K562 (cell line): ENCODE data around the gene EGLN1. TPM values are rescaled to one million over a fixed set of nuclear protein-coding genes. Genes with fewer than 3 reads are reported as not detected.
A peak's percentile ranks its signal among the peaks of the same experiment; 100 is the strongest.

ENCODE experiments used
- CBX5 ChIP-seq: IDR thresholded peaks from 2 replicates; pipeline ENCODE4 v1.6.1; 2014; ENCODE audit warnings: low read depth, borderline replicate concordance
- FOSL1 ChIP-seq: fragments of 200-800 bp; sonication (Bioruptor generic); conservative IDR thresholded peaks from 2 replicates; pipeline ENCODE4 v1.6.1; 2016; ENCODE audit warnings: missing genetic modification characterization, missing compliant biosample characterization
- KAT7 ChIP-seq: sonication (generic); formaldehyde crosslinking; IDR thresholded peaks from 2 replicates; pipeline ENCODE4 v1.8.0; 2022; ENCODE audit warnings: missing genetic modification reagents, mild to moderate bottlenecking, borderline replicate concordance
- MED1 ChIP-seq: sonication (generic); formaldehyde crosslinking; IDR thresholded peaks from 2 replicates; pipeline ENCODE4 v1.8.1; 2023; ENCODE audit warnings: missing genetic modification reagents, borderline replicate concordance
- SMARCA4 ChIP-seq: fragments of 450-650 bp; IDR thresholded peaks from 2 replicates; pipeline ENCODE4 v1.6.1; 2016
- TAL1 ChIP-seq: fragments of 450-650 bp; IDR thresholded peaks from 2 replicates; pipeline ENCODE4 v1.6.1; 2016; ENCODE audit warnings: mild to moderate bottlenecking
- TCF7L2 ChIP-seq: fragments of 150-350 bp; IDR thresholded peaks from 2 replicates; pipeline ENCODE4 v1.6.1; 2016; ENCODE audit warnings: low read depth, mild to moderate bottlenecking, low read length, moderate library complexity
- THRAP3 ChIP-seq: fragments of 450-650 bp; IDR thresholded peaks from 2 replicates; pipeline ENCODE4 v1.6.1; 2016; ENCODE audit warnings: mild to moderate bottlenecking, inconsistent platforms, borderline replicate concordance
- ZBTB7A ChIP-seq: IDR thresholded peaks from 2 replicates; pipeline ENCODE4 v1.6.1; 2011; ENCODE audit warnings: low read depth, mild to moderate bottlenecking, low read length, moderate library complexity, borderline replicate concordance; ENCODE audit not compliant: control insufficient read depth
- ZBTB8A ChIP-seq: fragments of 450-650 bp; IDR thresholded peaks from 2 replicates; pipeline ENCODE4 v1.6.1; 2018; ENCODE audit warnings: mild to moderate bottlenecking, moderate library complexity; ENCODE audit not compliant: partially characterized antibody
- ZNF197 ChIP-seq: fragments of 200-800 bp; sonication (Bioruptor generic); IDR thresholded peaks from 2 replicates; pipeline ENCODE4 v1.6.1; 2016; ENCODE audit warnings: low read depth, missing genetic modification characterization, missing compliant biosample characterization
- ZNF324 ChIP-seq: fragments of 250-450 bp; sonication (Bioruptor Pico); IDR thresholded peaks from 2 replicates; pipeline ENCODE4 v1.4.0; 2020; ENCODE audit warnings: mild to moderate bottlenecking
- ZSCAN29 ChIP-seq: fragments of 450-650 bp; IDR thresholded peaks from 2 replicates; pipeline ENCODE4 v1.6.1; 2017
- polyA plus RNA-seq, 8 experiments: library from polyadenylated mRNA; depleted of rRNA in 4 of 8; stranded (reverse) in 5 of 8; unstranded in 3 of 8; fragments of >200 nt; fragmentation: Nextera tagmentation in 2 of 8; fragmentation: Illumina TruSeq in 1 of 8; extraction: Ambion mirVana in 2 of 8; extraction: Trizol in 1 of 8; gene quantifications; 2 replicates each; pipeline versions ENCODE4 v1.2.1 to v1.2.3, GENCODE V29; 2011 to 2014; ENCODE audit warnings: inconsistent platforms in 1 of 8, missing spikeins in 1 of 8
- total RNA-seq, 7 experiments: library from RNA; depleted of rRNA in 6 of 7; stranded (reverse); fragments of >200 nt in 6 of 7; fragmentation: Illumina TruSeq in 2 of 7; extraction: Trizol in 2 of 7; gene quantifications; 2 replicates each; pipeline versions ENCODE4 v1.2.1 to v1.2.3, GENCODE V29; 2011 to 2021; ENCODE audit warnings: low replicate concordance in 1 of 7
- TF ChIP-seq, protein P1 (sequence below): sonication (generic); formaldehyde crosslinking; IDR thresholded peaks from 2 replicates; pipeline ENCODE4 v1.8.1; 2022; ENCODE audit warnings: missing genetic modification reagents
- TF ChIP-seq, protein P2 (sequence below), 2 experiments: IDR thresholded peaks; 2 replicates each; pipeline ENCODE4 v1.6.1; 2012; ENCODE audit warnings: improper control_type of control experiment in 2 of 2, low read depth in 2 of 2, low read length in 2 of 2, borderline replicate concordance in 1 of 2
- TF ChIP-seq, protein P3 (sequence below): fragments of 450-650 bp; IDR thresholded peaks from 2 replicates; pipeline ENCODE4 v1.6.1; 2016
- TF ChIP-seq, protein P4 (sequence below): fragments of 250-450 bp; sonication (Bioruptor Pico); IDR thresholded peaks from 2 replicates; pipeline ENCODE4 v1.8.0; 2022; ENCODE audit warnings: moderate library complexity, mild to moderate bottlenecking, inconsistent platforms
- TF ChIP-seq, protein P5 (sequence below): fragments of 250-450 bp; sonication (Bioruptor Pico); IDR thresholded peaks from 2 replicates; pipeline ENCODE4 v1.6.1; 2021; ENCODE audit warnings: mild to moderate bottlenecking

EGLN1 gene
- total and polyA plus RNA-seq, 9 of the 15 experiments (the other 6 are each of a cell fraction or from before 2014, with no cell fraction given): 5.2 to 54.3 (median 24.6) TPM

DNA sequence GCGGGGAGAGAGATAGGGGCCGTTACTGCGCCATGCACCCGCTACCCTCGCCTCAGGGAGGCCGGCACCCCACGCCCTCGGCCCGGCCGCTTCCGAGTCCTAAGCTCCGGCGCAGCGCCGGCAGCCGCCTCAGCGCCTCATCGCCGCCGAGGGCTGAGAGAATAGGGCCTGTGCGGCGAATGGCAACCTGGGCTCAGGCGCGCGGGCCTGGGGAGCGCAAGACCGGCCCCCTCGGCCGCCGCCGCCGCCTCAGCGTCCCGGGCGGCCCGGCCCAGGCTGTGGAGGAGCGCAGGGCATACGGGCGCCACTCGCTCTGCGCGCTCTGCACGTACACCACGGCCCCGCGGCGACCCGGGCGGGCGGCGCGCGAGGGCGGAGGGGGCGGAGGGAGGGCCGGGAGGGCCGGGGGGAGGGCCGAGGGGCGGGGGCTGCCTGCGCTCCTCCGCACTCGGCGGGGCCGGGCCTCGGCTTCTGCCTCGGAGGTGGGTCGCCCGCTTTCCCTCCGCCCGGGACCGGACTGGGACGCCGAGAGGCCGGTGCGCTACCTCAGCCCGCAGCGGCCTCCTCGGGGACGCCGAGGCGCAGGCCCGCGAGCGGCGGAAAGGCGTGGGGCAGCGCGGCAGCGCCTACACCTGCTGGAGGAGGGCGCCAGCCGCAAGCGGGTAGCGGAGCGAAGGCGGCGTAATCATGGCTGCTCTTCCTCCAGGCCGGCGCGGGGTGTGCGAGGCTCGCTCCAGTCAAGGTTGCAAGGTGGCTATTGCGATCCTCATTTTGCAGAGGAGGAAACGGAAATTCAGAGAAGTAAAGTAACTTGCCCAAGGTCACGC is at the start of gene EGLN1 (continued):
- TF ChIP-seq, protein P1, sequence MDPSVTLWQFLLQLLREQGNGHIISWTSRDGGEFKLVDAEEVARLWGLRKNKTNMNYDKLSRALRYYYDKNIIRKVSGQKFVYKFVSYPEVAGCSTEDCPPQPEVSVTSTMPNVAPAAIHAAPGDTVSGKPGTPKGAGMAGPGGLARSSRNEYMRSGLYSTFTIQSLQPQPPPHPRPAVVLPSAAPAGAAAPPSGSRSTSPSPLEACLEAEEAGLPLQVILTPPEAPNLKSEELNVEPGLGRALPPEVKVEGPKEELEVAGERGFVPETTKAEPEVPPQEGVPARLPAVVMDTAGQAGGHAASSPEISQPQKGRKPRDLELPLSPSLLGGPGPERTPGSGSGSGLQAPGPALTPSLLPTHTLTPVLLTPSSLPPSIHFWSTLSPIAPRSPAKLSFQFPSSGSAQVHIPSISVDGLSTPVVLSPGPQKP (CRISPR knock-in tag): no peak
- TF ChIP-seq, protein P2, sequence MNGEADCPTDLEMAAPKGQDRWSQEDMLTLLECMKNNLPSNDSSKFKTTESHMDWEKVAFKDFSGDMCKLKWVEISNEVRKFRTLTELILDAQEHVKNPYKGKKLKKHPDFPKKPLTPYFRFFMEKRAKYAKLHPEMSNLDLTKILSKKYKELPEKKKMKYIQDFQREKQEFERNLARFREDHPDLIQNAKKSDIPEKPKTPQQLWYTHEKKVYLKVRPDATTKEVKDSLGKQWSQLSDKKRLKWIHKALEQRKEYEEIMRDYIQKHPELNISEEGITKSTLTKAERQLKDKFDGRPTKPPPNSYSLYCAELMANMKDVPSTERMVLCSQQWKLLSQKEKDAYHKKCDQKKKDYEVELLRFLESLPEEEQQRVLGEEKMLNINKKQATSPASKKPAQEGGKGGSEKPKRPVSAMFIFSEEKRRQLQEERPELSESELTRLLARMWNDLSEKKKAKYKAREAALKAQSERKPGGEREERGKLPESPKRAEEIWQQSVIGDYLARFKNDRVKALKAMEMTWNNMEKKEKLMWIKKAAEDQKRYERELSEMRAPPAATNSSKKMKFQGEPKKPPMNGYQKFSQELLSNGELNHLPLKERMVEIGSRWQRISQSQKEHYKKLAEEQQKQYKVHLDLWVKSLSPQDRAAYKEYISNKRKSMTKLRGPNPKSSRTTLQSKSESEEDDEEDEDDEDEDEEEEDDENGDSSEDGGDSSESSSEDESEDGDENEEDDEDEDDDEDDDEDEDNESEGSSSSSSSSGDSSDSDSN (IDR thresholded peaks at IDR 0.05; ENCODE audit: borderline replicate concordance in 1 of 2, low read depth in 2 of 2, low read length in 2 of 2): peak; percentile 98 to 99
- TF ChIP-seq TAL1 (no peak), CBX5 (no peak), ZSCAN29 (peak; percentile 40; the same call in 1 of the 2 replicates), SMARCA4 (peak; percentile 44; the same call in 1 of the 2 replicates), TCF7L2 (no peak), ZBTB7A (peak; percentile 79; the same call in 1 of the 2 replicates), KAT7 (CRISPR knock-in tag) (peak; percentile 98; the same call in 1 of the 2 replicates), ZNF197 (CRISPR knock-in tag) (0 out of 2 replicates have a peak, but pooled peaks have one; percentile 31), THRAP3 (no peak), MED1 (CRISPR knock-in tag) (no peak), FOSL1 (peak; percentile 36; the same call in 1 of the 2 replicates), ZBTB8A (no peak), ZNF324 (CRISPR knock-in tag) (no peak)
- TF ChIP-seq, protein P3, sequence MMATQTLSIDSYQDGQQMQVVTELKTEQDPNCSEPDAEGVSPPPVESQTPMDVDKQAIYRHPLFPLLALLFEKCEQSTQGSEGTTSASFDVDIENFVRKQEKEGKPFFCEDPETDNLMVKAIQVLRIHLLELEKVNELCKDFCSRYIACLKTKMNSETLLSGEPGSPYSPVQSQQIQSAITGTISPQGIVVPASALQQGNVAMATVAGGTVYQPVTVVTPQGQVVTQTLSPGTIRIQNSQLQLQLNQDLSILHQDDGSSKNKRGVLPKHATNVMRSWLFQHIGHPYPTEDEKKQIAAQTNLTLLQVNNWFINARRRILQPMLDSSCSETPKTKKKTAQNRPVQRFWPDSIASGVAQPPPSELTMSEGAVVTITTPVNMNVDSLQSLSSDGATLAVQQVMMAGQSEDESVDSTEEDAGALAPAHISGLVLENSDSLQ: no peak
- TF ChIP-seq, protein P4, sequence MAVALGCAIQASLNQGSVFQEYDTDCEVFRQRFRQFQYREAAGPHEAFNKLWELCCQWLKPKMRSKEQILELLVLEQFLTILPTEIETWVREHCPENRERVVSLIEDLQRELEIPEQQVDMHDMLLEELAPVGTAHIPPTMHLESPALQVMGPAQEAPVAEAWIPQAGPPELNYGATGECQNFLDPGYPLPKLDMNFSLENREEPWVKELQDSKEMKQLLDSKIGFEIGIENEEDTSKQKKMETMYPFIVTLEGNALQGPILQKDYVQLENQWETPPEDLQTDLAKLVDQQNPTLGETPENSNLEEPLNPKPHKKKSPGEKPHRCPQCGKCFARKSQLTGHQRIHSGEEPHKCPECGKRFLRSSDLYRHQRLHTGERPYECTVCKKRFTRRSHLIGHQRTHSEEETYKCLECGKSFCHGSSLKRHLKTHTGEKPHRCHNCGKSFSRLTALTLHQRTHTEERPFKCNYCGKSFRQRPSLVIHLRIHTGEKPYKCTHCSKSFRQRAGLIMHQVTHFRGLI (CRISPR knock-in tag): no peak
- TF ChIP-seq, protein P5, sequence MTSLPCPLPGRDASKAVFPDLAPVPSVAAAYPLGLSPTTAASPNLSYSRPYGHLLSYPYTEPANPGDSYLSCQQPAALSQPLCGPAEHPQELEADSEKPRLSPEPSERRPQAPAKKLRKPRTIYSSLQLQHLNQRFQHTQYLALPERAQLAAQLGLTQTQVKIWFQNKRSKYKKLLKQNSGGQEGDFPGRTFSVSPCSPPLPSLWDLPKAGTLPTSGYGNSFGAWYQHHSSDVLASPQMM (CRISPR knock-in tag): no peak
